IPS-NIHi11 (cell line): ENCODE data around the gene WDR7.
A peak's percentile ranks its signal among the peaks of the same experiment; 100 is the strongest.

Source experiments
- DNase-seq: peaks from one replicate; pipeline ENCODE4 v3.0.0; 2012; ENCODE audit warnings: mixed read lengths, low spot score

The WDR7 gene

DNA sequence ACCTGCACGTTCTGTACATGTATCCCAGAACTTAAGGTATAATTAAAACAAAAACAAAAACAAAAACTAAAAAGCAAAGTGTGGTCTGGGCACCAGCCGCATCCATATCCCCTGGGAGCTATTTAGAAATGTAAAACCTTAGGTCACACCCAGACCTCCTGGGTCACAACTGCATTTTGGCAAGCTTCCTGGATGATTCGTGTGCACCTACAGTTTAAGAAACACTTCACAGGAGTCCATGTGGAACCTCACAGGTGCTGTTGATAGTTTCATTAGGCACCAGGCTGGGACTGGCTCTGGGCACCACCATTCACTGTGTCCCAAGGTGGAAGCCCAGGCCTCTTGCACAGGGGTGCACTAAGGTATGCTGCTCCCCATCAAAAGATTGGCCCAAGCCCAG lies 392.1 kb downstream of the WDR7 start:
- no peak for DNase-seq

DNA sequence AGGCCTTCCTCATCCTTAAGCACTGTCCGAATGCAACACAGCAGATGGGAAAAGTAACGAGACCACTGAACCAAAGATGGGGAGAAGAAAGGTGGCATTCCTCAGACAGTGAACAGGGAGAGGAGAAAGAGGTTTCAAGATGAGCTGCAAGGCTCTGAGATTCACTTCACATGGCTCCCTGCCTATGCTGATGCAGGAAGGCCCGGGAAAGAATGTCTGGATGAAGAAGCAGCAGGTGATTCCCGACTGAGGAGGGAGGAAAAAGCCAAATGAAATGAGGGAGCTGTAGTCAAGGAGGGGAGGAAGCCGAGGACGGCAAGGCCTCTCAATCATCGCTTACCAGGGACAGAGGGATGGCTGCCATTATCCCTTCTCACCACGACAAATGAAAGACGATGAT lies 397.2 kb downstream of the WDR7 start:
- DNase-seq: no peak

DNA sequence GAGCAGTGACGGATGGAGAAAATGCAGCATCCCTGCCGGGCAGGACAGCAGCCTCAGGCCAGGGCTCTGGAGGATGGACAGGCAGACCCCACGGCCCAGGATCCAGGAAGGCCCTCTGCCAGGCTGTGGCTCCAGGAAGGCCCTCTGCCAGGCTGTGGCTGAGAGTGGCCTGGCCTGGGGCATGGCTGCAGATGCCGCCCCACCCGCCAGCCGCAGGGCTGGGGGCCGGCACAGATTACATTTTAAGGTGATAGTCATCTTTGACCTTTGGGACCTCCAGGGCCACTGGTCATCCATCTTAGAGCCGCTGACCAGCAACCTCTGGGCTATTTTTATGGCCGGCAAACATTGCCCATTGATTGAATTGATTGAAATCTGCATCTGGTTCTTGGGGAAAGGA lies 397.7 kb downstream of the WDR7 start:
- DNase-seq: no peak

DNA sequence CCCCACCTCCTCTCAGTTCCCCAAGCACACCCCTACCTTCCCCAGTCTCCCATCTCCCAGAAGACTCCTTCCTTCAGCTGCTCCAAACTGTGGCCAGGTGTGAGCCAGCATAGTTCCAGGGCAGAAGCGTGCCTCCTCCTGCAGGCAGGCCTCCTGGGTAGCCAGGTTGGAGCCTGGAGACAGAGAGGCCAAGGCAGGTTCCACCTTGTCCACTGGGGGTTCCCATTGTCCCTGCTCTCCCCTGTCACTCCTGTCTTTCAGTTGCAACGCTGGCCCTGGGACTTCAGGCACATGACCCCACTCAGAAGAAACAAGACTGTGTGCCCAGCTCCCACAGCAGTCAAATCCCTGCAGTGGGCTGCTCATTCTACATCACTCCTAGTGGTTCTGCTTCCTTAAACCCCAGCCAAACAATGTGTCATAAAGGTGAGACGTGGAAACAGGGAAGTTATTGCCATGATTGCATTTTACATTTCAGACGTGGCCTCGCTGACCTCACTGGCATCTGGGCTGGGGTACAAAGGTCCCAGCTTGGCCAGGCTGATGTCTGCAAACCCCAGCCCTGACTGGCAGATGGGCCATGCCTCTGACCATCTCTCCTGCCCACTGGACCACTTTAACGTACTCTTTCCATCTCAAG lies 399.3 kb downstream of the WDR7 start:
- DNase-seq: no peak

DNA sequence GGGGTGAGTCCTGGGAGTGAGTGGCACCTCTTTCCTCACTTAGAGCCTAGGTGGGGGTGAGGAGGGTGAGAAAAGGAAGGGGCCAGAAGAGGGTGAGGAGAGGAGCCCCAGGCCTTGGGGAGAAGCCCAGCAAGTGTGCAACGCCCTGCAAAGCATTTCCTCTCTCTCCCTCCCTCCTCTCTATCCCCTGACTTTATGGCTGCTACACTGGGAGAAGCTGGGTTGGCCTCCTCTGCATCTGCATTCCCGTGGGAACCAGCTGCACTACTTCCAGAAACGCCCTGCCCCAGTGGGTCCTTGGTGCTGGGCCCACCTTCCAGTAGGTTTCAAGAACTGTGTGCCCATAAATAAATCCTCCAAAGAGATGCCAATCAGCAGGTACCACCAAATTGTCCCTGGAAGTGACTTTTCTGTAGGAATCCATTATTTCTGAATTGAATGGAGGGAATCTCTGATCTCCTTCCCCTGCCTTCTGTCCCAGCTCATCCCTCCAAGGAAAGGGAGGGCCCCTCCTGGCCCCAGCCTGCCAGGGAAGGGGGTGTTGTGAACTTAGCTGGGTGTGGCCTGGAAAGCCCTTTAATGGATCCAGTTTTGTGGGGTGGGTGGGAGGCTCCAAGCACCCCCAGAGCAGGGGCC lies 400.0 kb downstream of the WDR7 start:
- DNase-seq: no peak

DNA sequence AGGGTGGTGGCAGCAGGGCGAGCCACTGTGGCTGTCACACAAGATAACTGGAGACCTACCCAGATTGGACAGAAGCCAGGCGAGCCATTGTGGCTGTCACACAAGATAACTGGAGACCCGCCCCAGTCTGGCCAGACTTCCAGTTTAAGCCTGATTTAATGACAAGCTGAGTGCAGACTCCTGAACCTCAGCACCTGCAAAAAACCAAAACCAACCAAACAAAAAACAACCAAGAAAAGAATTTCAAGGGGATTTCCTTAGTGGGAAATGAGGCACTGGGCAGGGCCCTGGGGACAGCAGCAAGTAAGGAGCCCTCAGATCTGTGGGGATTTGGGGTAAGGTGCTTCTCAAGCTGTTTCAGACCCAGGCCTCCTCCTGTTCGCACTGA lies 400.5 kb downstream of the WDR7 start:
- DNase-seq: no peak

DNA sequence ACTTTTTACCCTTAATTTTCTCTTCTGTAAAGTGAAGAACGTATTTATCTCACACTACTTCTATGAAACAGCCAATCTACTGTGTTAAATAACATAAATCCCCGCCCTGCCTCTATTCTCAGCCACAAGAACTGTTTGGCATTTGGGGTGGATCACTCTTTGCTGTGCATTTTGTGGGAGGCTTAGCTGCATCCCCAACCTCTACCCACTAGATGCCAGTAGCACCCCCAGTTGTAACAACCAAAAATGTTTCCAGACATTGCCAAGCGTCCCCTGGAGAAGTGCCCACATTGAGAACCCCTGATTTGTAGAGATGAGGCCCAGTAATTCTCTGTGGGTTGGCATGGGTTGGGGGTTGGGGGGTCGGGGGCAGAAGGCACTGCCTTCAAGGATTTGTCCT lies 401.0 kb downstream of the WDR7 start:
- no peak for DNase-seq

DNA sequence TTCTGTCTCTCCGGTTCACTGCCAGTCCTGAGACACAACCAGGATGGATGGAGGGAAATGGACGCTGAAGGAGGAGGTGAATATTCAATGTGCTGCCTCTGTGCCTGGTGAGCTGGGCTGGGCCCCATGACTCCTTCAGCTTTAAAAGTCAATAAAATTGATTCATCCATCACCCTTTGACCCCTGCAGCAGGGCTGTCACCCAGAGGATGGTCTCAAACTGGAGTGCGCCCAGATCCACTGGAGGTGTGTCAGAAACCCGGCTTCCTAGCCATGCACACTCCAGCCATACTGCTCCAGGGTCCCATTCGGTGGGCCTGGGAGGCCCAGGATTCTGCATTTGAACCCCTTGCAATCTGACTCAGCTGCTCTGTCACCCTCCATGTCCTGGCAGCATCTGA lies 401.6 kb downstream of the WDR7 start:
- no peak for DNase-seq

DNA sequence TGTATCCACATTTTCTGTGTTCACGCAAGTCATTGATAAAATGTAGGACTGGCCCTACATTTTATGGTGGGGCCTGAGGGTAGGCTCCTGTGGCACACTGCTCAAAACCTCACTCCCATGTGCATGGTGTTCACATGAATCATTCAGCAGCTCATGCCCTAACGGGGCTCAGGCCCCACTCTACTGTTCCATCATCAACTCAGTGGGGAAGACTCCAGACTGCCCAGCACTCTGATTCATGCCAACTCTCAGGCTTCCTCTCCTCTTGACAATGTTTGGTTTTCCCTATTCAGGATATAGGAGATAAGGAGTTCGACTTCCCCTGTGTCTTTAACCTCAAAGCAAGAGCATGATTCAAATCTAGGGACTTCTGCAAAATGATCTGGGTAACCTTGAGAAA lies 403.7 kb downstream of the WDR7 start:
- DNase-seq: no peak

DNA sequence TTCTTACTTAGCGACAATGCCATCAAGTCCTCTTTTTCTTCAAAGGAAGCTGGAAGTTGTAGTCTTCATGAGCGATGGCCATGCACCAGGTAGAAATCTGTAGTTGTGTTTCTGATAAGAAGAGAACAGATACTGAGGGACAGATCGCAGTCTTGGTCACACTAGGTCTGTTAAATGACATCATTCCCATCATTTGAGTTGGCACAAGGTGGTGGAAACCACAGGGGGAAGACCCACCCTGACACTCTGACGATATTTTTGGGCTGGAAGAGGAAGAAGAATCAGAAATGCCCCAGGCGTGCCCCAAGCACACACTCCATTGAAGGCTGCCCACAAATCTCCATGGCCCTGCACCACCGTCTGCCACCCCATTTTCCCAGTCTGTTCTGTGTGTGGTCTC lies 406.7 kb downstream of the WDR7 start:
- DNase-seq: no peak

DNA sequence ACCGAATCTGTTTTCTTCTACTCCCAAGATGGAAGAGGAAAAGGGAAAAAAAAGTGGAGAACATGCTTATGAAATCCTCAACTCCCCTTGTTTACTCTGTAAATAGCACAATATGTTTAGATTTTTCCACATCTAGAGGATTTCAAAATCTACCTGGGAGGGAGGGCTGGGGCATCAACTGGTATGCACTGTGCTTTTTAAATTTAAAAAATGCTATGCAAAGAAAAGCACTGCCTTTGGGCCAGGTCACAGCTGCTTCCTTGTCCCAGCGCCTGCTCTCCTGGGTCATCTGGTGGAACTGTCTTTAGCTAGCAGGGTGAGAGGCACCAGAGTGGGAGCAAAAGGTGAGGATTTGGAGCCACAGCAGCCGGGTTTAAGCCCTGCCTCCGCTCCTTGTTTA lies 407.6 kb downstream of the WDR7 start:
- DNase-seq: no peak

DNA sequence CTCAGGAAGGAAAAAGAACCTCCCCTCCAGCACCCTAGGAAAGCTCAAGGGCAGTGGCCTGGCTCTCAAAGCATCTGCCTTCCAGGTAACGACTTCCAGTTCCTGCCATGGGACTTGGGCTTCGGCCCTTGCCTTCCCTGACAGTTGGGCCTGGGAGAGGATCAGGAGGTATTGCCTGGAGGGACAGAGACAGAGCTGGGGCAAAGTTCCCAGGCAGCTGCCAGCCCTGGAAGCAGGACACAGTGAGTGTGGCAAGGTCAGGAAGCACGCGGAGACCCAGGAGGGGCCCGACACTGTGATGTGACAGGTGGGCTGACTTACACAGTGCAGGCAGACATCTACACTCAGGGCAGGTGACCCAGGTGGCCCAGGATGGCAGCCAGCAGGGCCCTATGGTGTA lies 408.2 kb downstream of the WDR7 start:
- DNase-seq: no peak

DNA sequence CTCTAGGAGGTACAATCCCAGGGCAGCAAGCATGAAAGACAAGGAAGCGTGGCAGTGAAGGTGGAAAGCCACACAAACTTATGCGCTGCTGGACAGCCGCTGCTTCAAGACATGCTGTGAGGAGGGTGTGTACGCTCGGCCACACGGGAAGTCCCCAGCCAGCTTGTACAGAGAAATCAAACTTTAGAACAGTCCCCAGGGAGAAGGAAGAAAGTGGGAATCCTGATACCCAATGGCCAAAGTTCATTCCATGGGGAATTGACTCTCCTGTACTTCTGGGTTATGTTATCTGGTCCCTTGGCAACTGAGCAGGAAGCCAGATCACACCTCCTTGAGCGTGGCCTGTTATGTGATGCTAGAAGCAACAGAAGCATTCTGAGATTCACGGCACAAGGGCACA lies 409.7 kb downstream of the WDR7 start:
- no peak for DNase-seq

DNA sequence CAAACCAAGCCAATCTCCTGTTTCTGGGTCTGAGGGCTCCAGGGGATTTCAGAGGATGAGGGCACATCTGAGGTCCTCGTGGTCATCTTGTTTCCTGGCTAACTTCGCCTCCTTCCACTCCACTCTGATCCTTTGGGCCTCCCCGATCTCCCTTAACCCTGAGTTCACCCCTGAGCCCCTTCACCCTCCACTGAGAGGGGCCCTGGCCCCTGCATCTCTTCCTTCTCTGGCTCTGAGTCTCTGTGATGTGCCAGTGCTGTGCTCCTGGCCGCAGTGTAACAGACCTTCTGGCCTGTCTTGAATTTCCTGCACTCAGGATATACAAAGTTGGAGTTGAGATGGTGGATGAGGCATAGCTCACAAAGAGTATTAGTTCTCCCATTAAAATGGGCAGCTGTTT lies 411.0 kb downstream of the WDR7 start:
- DNase-seq: no peak

DNA sequence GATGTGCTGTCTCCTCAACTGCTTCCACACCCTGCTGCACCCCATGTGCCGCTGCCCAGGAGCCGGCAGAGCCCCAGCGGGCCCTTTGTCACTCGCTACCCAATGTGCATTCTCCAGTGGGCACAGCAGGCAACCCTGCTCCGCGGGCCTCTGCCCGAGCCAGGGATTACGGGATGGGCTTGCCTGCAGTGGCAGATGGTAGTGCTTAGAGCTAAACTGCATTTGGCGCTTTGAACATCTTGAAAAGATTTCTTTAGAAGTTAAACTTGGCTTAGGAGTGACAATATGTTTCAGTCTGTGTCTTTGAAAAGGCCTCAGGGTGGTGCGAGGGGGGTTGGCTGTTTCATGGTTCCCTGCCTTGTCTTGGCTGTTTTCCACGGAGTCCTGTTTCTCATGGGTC lies 411.7 kb downstream of the WDR7 start:
- peak; percentile 58 for DNase-seq

DNA sequence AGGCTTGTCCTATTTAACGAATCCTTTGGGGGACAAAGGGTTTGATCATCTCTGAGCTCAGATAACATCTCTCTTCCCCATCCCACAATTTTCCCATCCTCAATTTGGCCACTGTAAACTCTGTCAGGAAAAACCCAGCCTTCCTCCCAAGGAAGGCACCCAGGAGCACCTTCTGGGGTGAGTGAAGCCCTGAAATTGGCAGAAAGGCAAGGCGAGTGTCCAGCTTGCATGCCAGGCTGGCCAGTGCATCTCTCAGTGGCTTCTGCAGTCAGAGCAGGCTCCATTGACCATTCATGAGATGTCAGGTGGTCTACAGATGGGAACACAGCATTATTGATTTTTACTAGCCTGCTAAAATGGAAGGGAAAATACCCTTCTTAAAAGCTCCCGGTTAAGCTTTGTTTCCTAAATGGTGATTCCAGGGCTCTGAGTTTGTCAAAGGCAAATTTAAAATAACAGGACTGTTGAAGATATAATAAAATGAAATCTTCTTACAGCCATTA lies 412.5 kb downstream of the WDR7 start:
- DNase-seq: no peak

DNA sequence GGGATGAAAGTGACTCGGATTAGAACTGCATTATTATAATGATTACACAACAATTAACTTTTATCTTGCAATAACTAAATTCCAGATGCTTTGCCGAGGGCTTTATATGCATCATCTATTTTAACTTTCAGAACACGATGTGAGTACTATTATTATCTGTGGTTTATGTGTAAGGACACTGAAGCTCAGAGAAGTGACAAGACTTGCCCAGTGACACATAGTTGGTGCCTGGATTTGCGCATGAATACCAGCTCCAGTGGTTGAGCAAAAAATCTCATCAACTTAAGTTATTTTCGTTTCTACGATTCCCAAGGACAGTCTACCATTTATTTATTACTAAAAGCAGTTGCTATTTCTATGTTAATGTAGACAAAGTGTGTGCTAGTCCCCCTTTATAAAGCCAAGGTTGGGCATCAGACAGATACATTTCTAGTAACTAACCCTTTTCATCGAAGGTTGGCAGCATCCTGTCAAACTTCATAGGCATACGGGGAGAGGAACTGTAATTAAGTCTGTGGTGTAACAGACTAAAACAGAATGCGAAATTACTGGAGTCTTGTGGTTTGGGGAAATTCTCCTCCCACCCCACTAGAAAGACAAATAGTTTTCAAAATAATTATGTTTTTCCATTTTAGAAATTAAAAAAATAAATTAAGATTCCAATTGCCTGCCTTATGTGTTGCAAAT lies 422.5 kb downstream of the WDR7 start:
- no peak for DNase-seq

DNA sequence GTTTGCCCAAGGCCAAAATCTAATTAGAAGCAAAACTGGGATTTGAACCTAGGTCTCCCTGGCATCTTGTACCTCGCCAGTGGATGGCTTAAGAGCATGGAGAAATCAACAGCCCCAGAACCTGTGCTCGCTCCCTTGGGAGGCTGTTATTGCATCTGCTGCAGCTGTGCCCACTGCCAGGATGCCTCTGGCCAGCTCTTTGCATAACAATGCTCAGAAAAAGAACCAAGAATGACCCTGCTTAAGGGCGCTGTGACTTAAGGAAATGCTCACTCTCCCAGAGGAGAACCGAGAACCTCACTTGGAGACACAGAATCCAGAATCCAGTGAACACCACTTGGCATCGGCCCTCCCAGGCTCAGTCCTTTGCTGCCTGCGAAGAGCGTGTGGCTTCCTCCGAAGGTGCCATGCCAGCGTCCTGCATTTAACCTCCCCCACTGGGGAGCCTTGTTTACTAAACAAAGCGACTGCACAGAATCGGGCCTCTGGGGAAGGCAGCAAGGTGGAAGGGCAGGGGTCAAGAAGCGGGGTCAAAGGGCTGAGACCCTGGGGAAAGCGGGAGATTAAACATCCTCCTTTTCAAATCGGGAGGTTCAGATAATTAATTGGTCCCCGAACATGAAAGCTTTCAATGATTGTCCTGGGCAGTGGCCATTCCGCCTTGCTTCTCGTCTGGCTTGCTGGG lies 424.7 kb downstream of the WDR7 start:
- DNase-seq: no peak

DNA sequence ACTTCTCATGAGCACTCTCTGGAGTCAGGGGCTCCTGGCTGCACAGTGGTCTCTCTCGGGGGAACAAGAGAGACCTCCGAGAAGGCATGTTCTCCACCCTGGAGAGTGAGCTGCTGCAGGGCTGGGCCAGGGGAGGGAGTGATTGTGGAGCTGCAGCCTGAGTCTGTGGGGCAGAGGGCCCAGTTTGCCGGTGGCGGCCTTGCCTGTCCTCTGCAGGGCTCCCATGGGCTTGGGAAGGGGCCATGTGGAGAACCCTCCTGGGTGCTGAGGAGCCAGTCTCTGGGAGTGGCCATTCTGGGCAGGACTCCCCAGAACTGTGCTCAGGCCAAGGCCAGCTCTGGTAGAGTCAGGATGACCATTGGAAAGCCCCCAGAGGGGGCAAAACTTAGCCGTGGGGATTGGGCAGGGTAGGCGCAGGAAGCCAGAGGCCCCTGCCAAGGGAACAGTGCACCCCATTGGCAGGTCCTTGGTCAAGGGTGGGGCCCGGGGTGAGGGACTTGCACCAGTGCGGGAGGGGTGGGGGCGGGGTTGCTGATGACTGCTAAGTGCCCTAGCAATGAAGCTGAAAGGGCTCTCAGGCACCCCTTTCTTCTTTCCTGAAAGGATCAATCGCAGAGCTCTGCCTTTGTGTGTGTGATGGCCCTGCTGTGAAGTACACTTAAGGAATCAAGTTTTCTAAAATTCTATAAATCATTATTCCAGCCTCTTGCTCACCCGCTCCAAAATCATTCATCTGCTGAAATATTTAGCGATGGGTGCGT lies 426.0 kb downstream of the WDR7 start:
- DNase-seq: no peak

DNA sequence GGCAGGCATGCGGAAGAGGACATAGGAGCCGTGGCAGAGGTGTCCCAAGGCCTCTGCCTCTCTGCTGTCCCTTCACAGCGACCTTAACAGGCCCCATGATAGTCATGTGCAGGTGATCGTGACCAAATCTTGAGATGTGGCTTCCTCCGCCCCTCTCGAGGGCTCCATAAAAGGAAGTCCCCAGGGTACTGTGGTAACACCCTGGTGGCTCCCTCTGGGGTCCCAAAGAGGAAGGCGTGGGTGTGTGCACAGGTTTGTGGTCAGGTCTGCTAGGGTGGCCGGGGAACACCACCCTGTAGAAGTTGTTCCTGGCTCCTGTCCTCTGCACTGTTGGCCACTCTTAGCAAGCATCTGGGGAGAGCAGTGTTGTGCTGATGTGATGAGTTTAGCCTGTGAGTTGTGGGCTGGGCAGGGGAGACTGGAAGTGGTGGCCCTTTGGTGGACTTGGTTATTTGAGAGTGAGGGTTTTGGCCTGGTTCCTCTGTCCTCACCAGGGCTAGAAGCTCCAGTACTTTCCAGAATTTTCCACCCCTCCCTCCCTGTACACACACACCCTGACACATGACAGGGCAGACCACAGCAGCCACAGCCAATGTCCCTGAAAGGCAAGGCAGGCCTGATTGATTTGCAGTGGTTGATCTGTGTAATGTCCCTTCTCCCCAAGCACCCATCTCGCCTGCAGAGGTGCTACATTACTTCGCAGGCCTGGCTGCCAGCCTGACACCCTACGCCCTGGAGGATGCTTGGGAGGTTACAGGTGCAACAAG lies 426.8 kb downstream of the WDR7 start:
- no peak for DNase-seq

DNA sequence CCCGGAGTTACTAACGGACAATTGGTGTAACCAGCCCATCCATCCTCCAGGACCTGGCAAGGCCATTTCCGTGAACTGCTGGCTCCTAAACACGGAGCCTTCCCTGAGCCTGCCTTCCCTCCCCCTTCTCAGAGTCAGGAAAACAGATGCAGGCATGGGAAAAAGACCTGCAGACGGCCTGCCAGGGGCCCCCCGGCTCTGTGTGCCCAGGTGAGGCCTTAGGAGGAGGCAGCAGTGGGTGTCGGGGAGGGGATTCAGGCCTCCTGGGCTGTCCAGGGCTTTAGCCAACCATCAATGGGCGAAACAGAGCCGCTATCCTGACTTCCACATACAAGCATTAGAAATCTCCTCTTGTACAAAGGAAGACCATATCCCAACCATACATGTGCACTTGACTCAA lies 427.5 kb downstream of the WDR7 start:
- no peak for DNase-seq
